Measurements from ENCODE around the gene GRHL1.

DNA sequence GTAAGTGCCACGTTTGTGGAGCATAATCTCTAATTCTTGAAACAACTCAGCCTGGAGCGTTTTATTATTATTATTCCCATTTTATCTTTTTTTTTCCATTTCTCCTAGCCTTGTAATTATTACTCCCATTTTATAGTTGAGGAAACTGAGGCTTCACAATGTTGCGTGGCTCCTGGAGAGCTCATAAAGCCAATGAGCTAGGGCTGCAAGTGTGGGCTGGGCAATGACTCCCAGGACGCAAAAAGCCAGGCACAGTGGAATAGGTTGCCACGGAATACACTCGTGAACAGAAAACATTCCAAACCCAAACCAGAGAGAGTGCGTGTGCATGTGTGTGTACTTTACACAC lies 78.4 kb downstream of the GRHL1 start:
- TF ChIP-seq, protein P1, sequence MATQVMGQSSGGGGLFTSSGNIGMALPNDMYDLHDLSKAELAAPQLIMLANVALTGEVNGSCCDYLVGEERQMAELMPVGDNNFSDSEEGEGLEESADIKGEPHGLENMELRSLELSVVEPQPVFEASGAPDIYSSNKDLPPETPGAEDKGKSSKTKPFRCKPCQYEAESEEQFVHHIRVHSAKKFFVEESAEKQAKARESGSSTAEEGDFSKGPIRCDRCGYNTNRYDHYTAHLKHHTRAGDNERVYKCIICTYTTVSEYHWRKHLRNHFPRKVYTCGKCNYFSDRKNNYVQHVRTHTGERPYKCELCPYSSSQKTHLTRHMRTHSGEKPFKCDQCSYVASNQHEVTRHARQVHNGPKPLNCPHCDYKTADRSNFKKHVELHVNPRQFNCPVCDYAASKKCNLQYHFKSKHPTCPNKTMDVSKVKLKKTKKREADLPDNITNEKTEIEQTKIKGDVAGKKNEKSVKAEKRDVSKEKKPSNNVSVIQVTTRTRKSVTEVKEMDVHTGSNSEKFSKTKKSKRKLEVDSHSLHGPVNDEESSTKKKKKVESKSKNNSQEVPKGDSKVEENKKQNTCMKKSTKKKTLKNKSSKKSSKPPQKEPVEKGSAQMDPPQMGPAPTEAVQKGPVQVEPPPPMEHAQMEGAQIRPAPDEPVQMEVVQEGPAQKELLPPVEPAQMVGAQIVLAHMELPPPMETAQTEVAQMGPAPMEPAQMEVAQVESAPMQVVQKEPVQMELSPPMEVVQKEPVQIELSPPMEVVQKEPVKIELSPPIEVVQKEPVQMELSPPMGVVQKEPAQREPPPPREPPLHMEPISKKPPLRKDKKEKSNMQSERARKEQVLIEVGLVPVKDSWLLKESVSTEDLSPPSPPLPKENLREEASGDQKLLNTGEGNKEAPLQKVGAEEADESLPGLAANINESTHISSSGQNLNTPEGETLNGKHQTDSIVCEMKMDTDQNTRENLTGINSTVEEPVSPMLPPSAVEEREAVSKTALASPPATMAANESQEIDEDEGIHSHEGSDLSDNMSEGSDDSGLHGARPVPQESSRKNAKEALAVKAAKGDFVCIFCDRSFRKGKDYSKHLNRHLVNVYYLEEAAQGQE (IDR thresholded peaks at IDR 0.05), result no peak
- TF ChIP-seq, protein P2, sequence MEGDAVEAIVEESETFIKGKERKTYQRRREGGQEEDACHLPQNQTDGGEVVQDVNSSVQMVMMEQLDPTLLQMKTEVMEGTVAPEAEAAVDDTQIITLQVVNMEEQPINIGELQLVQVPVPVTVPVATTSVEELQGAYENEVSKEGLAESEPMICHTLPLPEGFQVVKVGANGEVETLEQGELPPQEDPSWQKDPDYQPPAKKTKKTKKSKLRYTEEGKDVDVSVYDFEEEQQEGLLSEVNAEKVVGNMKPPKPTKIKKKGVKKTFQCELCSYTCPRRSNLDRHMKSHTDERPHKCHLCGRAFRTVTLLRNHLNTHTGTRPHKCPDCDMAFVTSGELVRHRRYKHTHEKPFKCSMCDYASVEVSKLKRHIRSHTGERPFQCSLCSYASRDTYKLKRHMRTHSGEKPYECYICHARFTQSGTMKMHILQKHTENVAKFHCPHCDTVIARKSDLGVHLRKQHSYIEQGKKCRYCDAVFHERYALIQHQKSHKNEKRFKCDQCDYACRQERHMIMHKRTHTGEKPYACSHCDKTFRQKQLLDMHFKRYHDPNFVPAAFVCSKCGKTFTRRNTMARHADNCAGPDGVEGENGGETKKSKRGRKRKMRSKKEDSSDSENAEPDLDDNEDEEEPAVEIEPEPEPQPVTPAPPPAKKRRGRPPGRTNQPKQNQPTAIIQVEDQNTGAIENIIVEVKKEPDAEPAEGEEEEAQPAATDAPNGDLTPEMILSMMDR (IDR thresholded peaks at IDR 0.05; ENCODE audit: low read depth, low read length, missing input control), result no peak
- TF ChIP-seq RAD21 (IDR thresholded peaks at IDR 0.05) (no peak), EGR1 (IDR thresholded peaks at IDR 0.05; ENCODE audit: low read depth in 2 of 2) (no peak), HNF4A (conservative IDR thresholded peaks at IDR 0.05) (no peak), TAF1 (conservative IDR thresholded peaks at IDR 0.05) (no peak), FOXA1 (IDR thresholded peaks at IDR 0.05) (no peak), YY1 (IDR thresholded peaks at IDR 0.05) (no peak), JUND (IDR thresholded peaks at IDR 0.05) (no peak), SP1 (IDR thresholded peaks at IDR 0.05) (no peak), GABPA (IDR thresholded peaks at IDR 0.05 in 1 of 2, conservative IDR thresholded peaks at IDR 0.05 in 1 of 2) (no peak)
- TF ChIP-seq, protein P3, sequence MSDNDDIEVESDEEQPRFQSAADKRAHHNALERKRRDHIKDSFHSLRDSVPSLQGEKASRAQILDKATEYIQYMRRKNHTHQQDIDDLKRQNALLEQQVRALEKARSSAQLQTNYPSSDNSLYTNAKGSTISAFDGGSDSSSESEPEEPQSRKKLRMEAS (IDR thresholded peaks at IDR 0.05), result no peak
- TF ChIP-seq, protein P4, sequence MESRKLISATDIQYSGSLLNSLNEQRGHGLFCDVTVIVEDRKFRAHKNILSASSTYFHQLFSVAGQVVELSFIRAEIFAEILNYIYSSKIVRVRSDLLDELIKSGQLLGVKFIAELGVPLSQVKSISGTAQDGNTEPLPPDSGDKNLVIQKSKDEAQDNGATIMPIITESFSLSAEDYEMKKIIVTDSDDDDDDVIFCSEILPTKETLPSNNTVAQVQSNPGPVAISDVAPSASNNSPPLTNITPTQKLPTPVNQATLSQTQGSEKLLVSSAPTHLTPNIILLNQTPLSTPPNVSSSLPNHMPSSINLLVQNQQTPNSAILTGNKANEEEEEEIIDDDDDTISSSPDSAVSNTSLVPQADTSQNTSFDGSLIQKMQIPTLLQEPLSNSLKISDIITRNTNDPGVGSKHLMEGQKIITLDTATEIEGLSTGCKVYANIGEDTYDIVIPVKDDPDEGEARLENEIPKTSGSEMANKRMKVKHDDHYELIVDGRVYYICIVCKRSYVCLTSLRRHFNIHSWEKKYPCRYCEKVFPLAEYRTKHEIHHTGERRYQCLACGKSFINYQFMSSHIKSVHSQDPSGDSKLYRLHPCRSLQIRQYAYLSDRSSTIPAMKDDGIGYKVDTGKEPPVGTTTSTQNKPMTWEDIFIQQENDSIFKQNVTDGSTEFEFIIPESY (IDR thresholded peaks at IDR 0.05), result no peak

All from liver (tissue), 3 donors.